Coronary artery (tissue), 2 donors: Measurements from ENCODE around the gene FANCC.

Source experiments
- DNase-seq: peaks from one replicate; pipeline ENCODE4 v3.0.0-alpha.2; 2017; ENCODE audit warnings: low spot score
- H3K27ac ChIP-seq, 2 donors: fragments of 200-600 bp; sonication (generic); one replicate each; pipeline ENCODE4 v1.5.1; 2016 to 2019
- H3K4me3 ChIP-seq: fragments of 200-600 bp; sonication (generic); 2 replicates; pipeline ENCODE4 v1.5.1; 2016; ENCODE audit warnings: mild to moderate bottlenecking, moderate library complexity
- CTCF ChIP-seq: fragments of 200-600 bp; sonication (generic); IDR thresholded peaks from one replicate; pipeline ENCODE4 v1.5.1; 2019; ENCODE audit warnings: antibody characterized with exemption

The FANCC gene

GRCh38 chr9:95355500-95355899 lies 38.0 kb upstream of the FANCC start:
- no peak for DNase-seq
- Histone ChIP-seq H3K4me3 (no peak overlapping the region), H3K27ac (no peak overlapping the region)
- TF ChIP-seq CTCF, result no peak

- H3K4me3 ChIP-seq, result no peak overlapping the region
- DNase-seq, result no peak
- no peak for TF ChIP-seq CTCF
- H3K27ac ChIP-seq, result no peak overlapping the region
Observed at GRCh38 chr9:95351051-95351450, 33.5 kb upstream of the FANCC start.

GRCh38 chr9:95350266-95350665 lies 32.8 kb upstream of the FANCC start:
- TF ChIP-seq CTCF, result no peak
- H3K27ac ChIP-seq, result no peak overlapping the region
- no peak overlapping the region for H3K4me3 ChIP-seq
- DNase-seq, result no peak

GRCh38 chr9:95349091-95350038 lies 31.9 kb upstream of the FANCC start:
- DNase-seq, result no peak
- no peak overlapping the region for H3K27ac ChIP-seq
- TF ChIP-seq CTCF, result no peak
- H3K4me3 ChIP-seq, result peak overlapping the region; percentile 59

GRCh38 chr9:95346021-95346420 lies 28.5 kb upstream of the FANCC start:
- DNase-seq, result no peak
- Histone ChIP-seq H3K4me3 (no peak overlapping the region), H3K27ac (no peak overlapping the region)
- no peak for TF ChIP-seq CTCF

GRCh38 chr9:95344735-95345325 lies 27.3 kb upstream of the FANCC start:
- no peak overlapping the region for H3K27ac ChIP-seq
- no peak for TF ChIP-seq CTCF
- DNase-seq, result no peak
- H3K4me3 ChIP-seq, result no peak overlapping the region
